GM19395 (cell line): ENCODE measurements around the gene HRC.
"Not testable (repeated sequence)": the region's sequence is repeated elsewhere in the genome, so short reads cannot be mapped to it uniquely, and the experiment has no call there.

Experiments
- ATAC-seq: cut with Tn5 transposase; IDR thresholded peaks from one replicate; pipeline ENCODE4 v1.9.1; 2021; ENCODE audit warnings: mild to moderate bottlenecking, moderate library complexity; ENCODE audit not compliant: unreplicated experiment

HRC gene

GRCh38 chr19:49161987-49162386 lies 6.8 kb upstream of the HRC start:
- ATAC-seq: no peak

- ATAC-seq: no peak
Measured at GRCh38 chr19:49160450-49161189, 5.4 kb upstream of the HRC start.

GRCh38 chr19:49157445-49158224 lies 2.4 kb upstream of the HRC start, which contains the start of gene TRPM4:
TSS of gene TRPM4 (plus strand) at chr19:49157792. CDS start at chr19:49157867, 75 bp downstream.
- no peak for ATAC-seq

- ATAC-seq: no peak
Measured at GRCh38 chr19:49155820-49156346, 687 bp upstream of the HRC start.

GRCh38 chr19:49154279-49154678 lies 917 bp downstream of the HRC start:
- ATAC-seq: no peak

GRCh38 chr19:49153167-49153809 lies 1.9 kb downstream of the HRC start:
- no peak for ATAC-seq

GRCh38 chr19:49152119-49152550 lies 3.1 kb downstream of the HRC start:
- ATAC-seq: no peak

- no peak for ATAC-seq
Measured at GRCh38 chr19:49151267-49152118, 3.7 kb downstream of the HRC start.

GRCh38 chr19:49150944-49151243 lies 4.3 kb downstream of the HRC start:
- ATAC-seq: no peak

GRCh38 chr19:49150106-49150943 lies 4.9 kb downstream of the HRC start:
- ATAC-seq: no peak

- ATAC-seq: no peak
Measured at GRCh38 chr19:49149652-49150105, 5.5 kb downstream of the HRC start.

- no peak for ATAC-seq
Measured at GRCh38 chr19:49148784-49149651, 6.2 kb downstream of the HRC start.

GRCh38 chr19:49148044-49148682 lies 7.0 kb downstream of the HRC start:
- no peak for ATAC-seq

GRCh38 chr19:49146408-49146770 lies 8.8 kb downstream of the HRC start:
- not testable (repeated sequence) for ATAC-seq

GRCh38 chr19:49145573-49146407 lies 9.4 kb downstream of the HRC start:
- no peak for ATAC-seq

- ATAC-seq: no peak
Measured at GRCh38 chr19:49142866-49143335, 12.3 kb downstream of the HRC start.

- no peak for ATAC-seq
Measured at GRCh38 chr19:49141352-49141751, 13.8 kb downstream of the HRC start.
